ENCODE measurements around the gene MELTF. TPM values are rescaled to one million over a fixed set of nuclear protein-coding genes. Genes with fewer than 3 reads are reported as not detected.

MELTF gene
- total RNA-seq, 4 donors from 2014 or later = 2.7 to 13.8 (median 4.3) TPM

DNA sequence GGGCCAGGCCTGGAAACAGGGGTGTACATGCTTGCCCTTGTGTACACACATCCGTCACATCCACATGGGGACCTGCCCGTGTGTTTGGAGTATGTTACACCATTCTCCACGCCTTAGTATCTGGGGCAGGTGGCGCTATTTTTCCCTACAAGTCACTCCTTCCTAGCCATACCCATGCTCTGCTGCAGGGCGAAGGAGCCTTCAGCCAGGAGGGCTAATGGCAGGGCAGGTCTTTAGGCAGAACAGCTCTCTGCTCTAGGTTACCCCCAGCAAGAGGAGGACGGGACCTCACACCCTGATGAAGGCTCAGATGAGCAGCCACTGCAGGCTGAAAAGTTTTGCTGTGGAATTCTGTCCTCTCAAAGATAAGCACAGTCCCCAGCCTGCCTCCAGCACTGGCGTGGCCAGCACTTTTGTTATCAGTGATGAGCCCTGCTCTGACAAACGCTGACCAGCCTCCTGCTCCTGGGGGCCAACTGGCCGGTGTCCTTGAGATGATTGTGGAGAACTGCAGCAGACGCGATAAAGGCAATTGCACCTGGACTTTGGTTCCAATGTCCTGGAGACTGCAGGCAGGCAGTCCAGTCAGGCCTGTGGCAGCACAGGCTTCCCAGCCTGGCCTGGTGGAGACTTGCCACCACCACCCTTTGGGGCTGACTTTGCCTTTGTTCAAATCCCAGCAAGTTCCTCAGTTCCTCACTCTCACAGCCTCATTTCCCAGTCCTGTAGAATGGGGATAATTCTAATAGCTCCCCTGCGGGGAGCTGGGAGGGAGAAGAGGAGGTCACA lies 41.2 kb downstream of the MELTF start:
- Histone ChIP-seq H3K9me3 (no peaks in the 10 kb centered on the region), H3K4me1 (peaks cover 0 to 10% of the 10 kb centered on the region in 2 donors), H3K4me3 (replicated peaks in 1 of 3) (no peak overlapping the region), H3K27me3 (no peaks in the 10 kb centered on the region), H3K27ac (no peak overlapping the region), H3K36me3 (no peaks in the 10 kb centered on the region)
- no peak for TF ChIP-seq POLR2A (IDR thresholded peaks at IDR 0.05)
- TF ChIP-seq, protein P1, sequence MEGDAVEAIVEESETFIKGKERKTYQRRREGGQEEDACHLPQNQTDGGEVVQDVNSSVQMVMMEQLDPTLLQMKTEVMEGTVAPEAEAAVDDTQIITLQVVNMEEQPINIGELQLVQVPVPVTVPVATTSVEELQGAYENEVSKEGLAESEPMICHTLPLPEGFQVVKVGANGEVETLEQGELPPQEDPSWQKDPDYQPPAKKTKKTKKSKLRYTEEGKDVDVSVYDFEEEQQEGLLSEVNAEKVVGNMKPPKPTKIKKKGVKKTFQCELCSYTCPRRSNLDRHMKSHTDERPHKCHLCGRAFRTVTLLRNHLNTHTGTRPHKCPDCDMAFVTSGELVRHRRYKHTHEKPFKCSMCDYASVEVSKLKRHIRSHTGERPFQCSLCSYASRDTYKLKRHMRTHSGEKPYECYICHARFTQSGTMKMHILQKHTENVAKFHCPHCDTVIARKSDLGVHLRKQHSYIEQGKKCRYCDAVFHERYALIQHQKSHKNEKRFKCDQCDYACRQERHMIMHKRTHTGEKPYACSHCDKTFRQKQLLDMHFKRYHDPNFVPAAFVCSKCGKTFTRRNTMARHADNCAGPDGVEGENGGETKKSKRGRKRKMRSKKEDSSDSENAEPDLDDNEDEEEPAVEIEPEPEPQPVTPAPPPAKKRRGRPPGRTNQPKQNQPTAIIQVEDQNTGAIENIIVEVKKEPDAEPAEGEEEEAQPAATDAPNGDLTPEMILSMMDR (IDR thresholded peaks at IDR 0.05) = no peak
- WGBS, 2 donors = 74 to 75% methylated on average over 10 to 12 of the region's 12 CpGs
- no peak for DNase-seq
- intact Hi-C loops (cut with DNase I) = no loop called here

DNA sequence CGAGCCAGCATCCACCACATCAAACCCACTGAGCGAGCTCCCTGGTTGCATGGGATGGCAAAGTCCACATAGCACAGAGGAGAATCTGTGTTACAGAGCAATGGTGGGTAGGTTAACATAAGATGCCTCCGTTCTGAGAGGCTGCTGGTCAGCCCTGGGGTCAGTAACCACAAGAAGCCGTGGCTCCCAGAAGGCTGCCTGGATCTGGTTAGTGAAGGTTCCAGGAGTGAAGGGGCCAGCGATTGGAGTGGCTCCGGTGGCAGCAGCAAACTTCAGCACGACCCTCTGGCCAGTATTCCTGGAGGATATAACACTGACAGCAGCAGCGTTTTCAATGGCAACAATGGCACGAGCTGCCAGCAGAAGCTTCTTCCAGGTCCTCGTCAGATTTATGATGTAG lies 42.6 kb downstream of the MELTF start:
- Histone ChIP-seq H3K27ac (no peak overlapping the region), H3K4me3 (replicated peaks in 1 of 3) (no peak overlapping the region), H3K4me1 (peaks cover 0 to 10% of the 10 kb centered on the region in 2 donors), H3K27me3 (no peaks in the 10 kb centered on the region), H3K9me3 (no peaks in the 10 kb centered on the region), H3K36me3 (no peaks in the 10 kb centered on the region)
- intact Hi-C loops (cut with DNase I) = no loop called here
- TF ChIP-seq POLR2A (IDR thresholded peaks at IDR 0.05) = no peak
- TF ChIP-seq, protein P1 (IDR thresholded peaks at IDR 0.05) = no peak
- no peak for DNase-seq
- WGBS, 2 donors = 83 to 88% methylated on average over 10 of the region's 10 CpGs

DNA sequence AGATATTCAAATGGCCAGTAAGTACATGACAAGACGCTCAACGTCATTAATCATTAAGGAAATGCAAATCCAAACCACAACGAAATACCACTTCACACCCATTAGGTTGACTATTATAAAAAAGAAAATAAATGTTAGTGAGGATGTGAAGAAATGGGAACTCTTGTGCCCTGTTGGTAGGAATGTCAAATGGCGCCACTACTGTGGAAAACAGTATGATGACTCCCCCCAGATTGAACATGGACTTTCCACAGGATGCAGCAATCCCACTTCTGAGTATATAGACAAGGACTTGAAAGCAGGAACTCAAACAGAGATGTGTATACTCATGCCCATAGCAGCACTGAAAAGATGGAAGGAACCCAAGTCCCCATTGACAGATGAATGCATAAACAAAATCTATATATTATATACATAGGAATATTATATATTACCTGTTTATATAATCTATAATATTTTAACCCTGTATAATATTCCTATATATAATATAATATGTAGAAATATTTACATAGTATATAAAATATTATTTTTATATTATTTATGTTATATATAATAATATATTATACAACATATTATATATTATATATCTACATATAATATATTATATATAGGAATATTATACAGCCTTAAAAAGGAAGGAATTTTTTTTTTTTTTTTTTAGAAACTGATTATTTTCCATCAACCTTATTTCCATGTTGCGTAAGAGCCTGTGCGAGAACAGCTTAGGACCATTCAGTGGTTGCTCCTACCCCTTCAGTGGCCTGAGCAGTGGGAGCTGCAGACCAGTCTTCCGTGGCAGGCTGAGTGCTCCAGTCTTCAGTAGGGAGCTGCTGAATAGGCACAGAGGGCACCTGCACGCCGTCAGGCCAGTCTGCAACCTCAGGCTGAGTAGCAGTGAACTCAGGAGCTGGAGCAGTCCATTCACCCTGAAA lies 43.4 kb downstream of the MELTF start:
- Histone ChIP-seq H3K36me3 (no peaks in the 10 kb centered on the region), H3K4me1 (peaks cover 0 to 10% of the 10 kb centered on the region in 2 donors), H3K4me3 (replicated peaks in 1 of 3) (no peak overlapping the region), H3K27ac (no peak overlapping the region), H3K9me3 (no peaks in the 10 kb centered on the region), H3K27me3 (no peaks in the 10 kb centered on the region)
- TF ChIP-seq POLR2A (IDR thresholded peaks at IDR 0.05) = no peak
- TF ChIP-seq, protein P1 (IDR thresholded peaks at IDR 0.05) = no peak
- WGBS, 2 donors = 93% methylated on average over 9 of the region's 9 CpGs
- intact Hi-C loops (cut with DNase I) = no loop called here
- DNase-seq = no peak

DNA sequence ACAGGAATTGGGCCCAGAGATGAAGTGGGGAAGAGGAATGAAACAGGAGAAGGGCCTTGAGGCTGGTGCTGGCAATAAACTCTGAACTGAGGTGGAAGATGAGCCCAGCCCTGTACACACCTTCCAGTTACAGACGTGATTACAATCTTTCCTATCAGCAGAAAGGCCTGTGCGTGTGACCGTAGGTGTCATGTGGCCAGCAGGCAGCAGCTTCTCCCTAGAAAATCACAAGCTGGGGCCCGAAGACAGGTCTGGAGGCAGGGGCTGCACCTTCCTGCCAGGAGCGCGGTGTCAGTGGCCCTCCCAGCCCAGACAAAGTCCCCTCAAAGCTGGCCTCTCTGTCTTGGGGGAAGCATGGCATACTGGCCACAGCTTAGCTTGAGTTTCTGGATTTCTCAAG lies 44.3 kb downstream of the MELTF start:
- Histone ChIP-seq H3K9me3 (no peaks in the 10 kb centered on the region), H3K27ac (no peak overlapping the region), H3K27me3 (no peaks in the 10 kb centered on the region), H3K4me3 (replicated peaks in 1 of 3) (no peak overlapping the region), H3K4me1 (peaks cover 0 to 9% of the 10 kb centered on the region in 2 donors), H3K36me3 (no peaks in the 10 kb centered on the region)
- DNase-seq = no peak
- TF ChIP-seq, protein P1 (IDR thresholded peaks at IDR 0.05) = no peak
- TF ChIP-seq POLR2A (IDR thresholded peaks at IDR 0.05) = no peak
- 85 to 95% methylated on average over 6 of the region's 6 CpGs for WGBS, 2 donors
- intact Hi-C loops (cut with DNase I) = no loop called here
